Measurements from ENCODE around the gene AXIN1.
"Not testable (repeated sequence)": the region's sequence is repeated elsewhere in the genome, so short reads cannot be mapped to it uniquely, and the experiment has no call there.

The AXIN1 gene

DNA sequence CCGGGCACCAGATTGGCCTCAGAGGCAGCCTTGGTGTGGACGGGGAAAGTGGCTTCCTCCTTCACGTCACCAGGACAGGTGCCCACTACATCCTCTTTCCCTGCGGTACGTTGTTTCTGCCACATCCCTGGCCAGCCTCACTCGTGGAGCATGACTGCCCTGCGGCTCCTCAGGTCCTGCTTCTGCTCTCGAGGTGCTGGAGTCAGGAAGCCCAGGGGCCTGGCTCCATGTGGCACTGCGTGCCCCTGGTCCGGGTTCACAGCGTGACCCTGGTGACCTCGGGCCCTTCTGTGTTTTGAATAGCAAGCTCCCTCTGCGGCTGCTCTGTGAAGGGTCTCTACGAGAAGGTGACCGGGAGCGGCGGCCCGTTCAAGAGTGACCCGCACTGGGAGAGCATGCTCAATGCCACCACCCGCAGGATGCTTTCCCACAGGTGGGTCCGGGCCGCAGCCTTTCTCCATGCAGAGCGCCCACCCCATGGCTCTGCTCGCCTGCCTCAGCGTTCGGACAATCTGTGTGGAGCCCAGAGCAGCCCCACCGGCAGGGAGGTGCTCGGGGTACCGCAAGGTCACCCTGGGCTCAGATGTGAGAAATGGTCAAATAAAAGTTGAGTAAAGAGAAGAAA lies 90.3 kb downstream of the AXIN1 start:
- no peak for DNase-seq (ENCODE audit: extremely low read depth, low read depth)
- TF ChIP-seq, protein P1, sequence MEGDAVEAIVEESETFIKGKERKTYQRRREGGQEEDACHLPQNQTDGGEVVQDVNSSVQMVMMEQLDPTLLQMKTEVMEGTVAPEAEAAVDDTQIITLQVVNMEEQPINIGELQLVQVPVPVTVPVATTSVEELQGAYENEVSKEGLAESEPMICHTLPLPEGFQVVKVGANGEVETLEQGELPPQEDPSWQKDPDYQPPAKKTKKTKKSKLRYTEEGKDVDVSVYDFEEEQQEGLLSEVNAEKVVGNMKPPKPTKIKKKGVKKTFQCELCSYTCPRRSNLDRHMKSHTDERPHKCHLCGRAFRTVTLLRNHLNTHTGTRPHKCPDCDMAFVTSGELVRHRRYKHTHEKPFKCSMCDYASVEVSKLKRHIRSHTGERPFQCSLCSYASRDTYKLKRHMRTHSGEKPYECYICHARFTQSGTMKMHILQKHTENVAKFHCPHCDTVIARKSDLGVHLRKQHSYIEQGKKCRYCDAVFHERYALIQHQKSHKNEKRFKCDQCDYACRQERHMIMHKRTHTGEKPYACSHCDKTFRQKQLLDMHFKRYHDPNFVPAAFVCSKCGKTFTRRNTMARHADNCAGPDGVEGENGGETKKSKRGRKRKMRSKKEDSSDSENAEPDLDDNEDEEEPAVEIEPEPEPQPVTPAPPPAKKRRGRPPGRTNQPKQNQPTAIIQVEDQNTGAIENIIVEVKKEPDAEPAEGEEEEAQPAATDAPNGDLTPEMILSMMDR (IDR thresholded peaks at IDR 0.05; ENCODE audit: low read depth, low read length): no peak

DNA sequence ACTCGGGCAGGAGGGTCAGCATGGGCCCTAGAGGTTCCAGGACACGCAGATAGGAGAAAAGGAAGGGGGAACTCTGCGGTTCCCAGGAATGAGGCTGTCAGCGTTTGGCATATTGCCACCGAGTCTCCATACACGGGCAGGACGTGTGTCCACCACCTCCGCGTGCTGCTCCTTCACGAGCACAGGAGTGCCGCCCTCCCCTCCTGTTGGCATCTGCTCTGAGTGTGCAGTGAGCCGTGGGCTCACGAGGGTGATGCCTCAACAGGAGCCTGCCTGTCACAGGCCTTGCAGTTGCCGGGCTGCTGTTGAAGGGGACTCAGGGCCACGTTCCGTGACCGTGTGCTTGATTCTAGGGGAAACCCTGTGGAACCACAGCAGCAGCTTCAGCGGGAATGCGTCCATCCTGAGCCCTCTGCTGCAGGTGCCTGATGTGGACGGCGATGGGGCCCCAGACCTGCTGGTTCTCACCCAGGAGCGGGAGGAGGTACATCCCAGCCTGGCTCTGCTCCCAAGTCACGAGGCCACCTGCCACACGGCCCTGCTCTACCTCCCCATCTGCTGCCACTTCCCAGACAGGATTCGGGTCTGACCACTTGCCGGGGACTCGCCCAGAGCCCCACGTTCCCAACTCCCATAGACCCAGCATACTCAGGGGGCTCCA lies 91.4 kb downstream of the AXIN1 start:
- DNase-seq (ENCODE audit: extremely low read depth, low read depth): no peak
- TF ChIP-seq, protein P1 (IDR thresholded peaks at IDR 0.05; ENCODE audit: low read depth, low read length): no peak

DNA sequence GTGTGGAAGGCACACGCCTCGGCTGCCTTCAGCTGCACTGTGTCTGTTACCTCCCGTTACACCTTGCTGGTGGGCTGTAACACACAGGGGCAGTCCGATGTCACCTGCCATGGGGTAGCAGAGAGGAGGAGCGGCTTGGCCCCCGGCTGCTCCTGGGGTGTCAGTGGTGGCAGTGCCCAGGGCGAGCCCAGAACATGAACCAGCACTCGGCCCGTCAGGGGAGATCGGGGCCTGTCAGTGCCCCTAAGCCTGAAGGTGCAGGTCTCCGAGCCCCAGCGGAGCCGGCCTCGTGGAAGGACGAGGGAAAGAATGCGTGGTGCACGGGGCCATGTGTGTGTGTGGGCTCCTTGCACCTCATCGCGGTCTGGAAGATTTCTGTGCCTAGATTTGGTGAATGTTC lies 92.2 kb downstream of the AXIN1 start:
- TF ChIP-seq, protein P1 (IDR thresholded peaks at IDR 0.05; ENCODE audit: low read depth, low read length): no peak
- DNase-seq (ENCODE audit: extremely low read depth, low read depth): no peak

DNA sequence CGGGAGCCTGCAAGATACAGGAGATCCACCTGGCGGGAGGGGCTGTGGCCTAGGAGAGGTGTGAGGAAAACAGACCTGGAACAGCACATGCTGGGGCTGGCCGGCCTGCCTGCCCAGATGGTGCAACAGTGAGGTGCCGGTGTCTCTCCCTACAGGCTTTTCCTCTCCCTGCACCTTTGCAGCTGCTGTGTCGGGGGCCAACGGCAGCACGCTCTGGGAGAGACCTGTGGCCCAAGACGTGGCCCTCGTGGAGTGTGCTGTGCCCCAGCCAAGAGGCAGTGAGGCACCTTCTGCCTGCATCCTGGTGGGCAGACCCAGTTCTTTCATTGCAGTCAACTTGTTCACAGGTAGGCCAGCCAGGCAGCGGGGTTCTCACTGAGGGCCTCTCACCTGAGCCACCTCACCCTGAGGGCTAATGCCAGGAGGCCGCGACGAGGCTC lies 92.7 kb downstream of the AXIN1 start:
- no peak for DNase-seq (ENCODE audit: extremely low read depth, low read depth)
- TF ChIP-seq, protein P1 (IDR thresholded peaks at IDR 0.05; ENCODE audit: low read depth, low read length): no peak

DNA sequence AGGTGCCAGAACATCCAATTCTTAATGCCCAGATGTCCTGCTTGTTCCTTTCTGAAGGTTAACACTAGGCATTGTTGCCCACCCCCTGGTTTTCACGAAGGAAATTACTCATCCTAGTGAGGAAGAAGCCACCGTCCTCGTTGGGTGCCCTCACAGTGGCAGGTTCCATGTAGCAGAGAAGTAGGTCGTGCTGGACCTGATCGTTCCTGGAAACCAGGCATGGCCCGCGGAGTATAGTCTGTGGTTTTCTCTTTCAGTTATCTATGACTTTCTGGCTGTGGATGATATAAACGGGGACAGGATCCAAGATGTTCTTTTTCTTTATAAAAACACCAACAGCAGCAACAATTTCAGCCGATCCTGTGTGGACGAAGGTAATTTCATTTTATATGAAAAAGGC lies 93.3 kb downstream of the AXIN1 start:
- DNase-seq (ENCODE audit: extremely low read depth, low read depth): no peak
- TF ChIP-seq, protein P1 (IDR thresholded peaks at IDR 0.05; ENCODE audit: low read depth, low read length): no peak

DNA sequence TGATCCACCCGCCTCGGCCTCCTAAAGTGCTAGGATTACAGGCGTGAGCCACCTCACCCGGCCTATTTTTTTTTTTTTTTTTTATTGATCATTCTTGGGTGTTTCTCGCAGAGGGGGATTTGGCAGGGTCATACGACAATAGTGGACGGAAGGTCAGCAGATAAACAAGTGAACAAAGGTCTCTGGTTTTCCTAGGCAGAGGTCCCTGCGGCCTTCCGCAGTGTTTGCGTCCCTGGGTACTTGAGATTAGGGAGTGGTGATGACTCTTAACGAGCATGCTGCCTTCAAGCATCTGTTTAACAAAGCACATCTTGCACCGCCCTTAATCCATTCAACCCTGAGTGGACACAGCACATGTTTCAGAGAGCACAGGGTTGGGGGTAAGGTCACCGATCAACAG lies 94.4 kb downstream of the AXIN1 start:
- not testable (repeated sequence) for DNase-seq (ENCODE audit: extremely low read depth, low read depth)

DNA sequence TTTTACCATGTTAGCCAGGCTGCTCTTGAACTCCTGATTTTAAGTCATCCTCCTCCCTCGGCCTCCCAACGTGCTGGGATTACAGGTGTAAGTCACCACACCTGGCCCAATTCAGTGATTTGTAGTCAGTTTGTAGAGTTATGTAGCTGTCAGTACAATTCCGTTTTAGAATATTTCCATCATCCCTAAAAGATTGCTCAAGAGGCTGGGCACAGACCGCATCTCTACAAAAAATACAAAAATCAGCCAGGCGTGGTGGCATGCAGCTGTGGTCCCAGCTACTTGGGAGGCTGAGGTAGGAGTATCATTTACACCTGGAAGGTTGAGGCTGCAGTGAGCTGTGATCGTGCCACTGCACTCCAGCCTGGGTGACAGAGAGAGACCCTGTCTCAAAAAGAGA lies 97.3 kb downstream of the AXIN1 start:
- TF ChIP-seq, protein P1 (IDR thresholded peaks at IDR 0.05; ENCODE audit: low read depth, low read length): no peak
- DNase-seq (ENCODE audit: extremely low read depth, low read depth): no peak

DNA sequence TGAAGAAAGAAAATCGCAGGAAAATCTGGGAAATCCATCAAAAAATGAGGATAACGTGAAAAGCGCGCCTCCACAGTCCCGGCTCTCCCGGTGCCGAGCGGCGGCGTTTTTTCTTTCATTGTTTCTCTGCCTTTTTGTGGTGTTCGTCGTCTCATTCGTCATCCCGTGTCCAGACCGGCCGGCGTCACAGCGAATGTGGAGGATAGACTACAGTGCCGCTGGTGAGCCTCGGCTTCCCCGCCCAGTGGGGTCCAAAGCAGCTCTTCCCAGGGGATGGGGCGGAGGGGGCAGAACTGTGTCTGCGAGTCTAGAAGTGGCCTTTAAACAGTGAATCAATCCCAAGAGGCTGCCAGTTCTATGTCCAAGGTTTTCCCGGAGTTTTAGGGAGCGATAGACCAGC lies 98.1 kb downstream of the AXIN1 start:
- TF ChIP-seq, protein P1 (IDR thresholded peaks at IDR 0.05; ENCODE audit: low read depth, low read length): no peak
- DNase-seq (ENCODE audit: extremely low read depth, low read depth): no peak

All from AG09319 (cell line).